ENCODE data around the gene KANK2.

- TF ChIP-seq CTCF (IDR thresholded peaks at IDR 0.05; ENCODE audit: borderline replicate concordance, extremely low read depth, low read length, poor library complexity, severe bottlenecking) (no peak), EZH2 (IDR thresholded peaks at IDR 0.05; ENCODE audit: borderline replicate concordance, low read depth, low read length, severe bottlenecking) (no peak)
These were observed 31.8 kb downstream of the KANK2 start for GRCh38 chr19:11165486-11166030.
